Activated CD4-positive, alpha-beta memory T cell treated with anti-CD3 and anti-CD28 coated beads, Interleukin-2, amount 10 ng/mL, durations not matched to agents 7 days and 5 days (primary cell): ENCODE data around the gene NHLRC2. TPM values are rescaled to one million over a fixed set of nuclear protein-coding genes. Genes with fewer than 3 reads are reported as not detected.
A peak's percentile ranks its signal among the peaks of the same experiment; 100 is the strongest.

Experiments used
- CTCF ChIA-PET: fragments of 350-600 bp; sonication (Branson Sonifier 250); formaldehyde crosslinking; loops from one replicate; lab custom pipeline; 2021; ENCODE audit warnings: antibody characterized with exemption, inconsistent platforms; lab: Charles Lee
- POLR2A ChIA-PET: fragments of 350-600 bp; sonication (Branson Sonifier 250); formaldehyde crosslinking; loops from one replicate; lab custom pipeline; 2021; ENCODE audit warnings: antibody characterized with exemption; lab: Charles Lee
- DNase-seq: peaks from one replicate; pipeline ENCODE4 v3.0.0-alpha.2; 2020
- H3K27ac Mint-ChIP-seq: one replicate; pipeline ENCODE4 v1.8.0; 2021; ENCODE audit warnings: mild to moderate bottlenecking, mixed read lengths
- H3K27me3 Mint-ChIP-seq: one replicate; pipeline ENCODE4 v1.8.0; 2021; ENCODE audit warnings: mixed read lengths
- H3K36me3 Mint-ChIP-seq: one replicate; pipeline ENCODE4 v1.8.0; 2021; ENCODE audit warnings: low read depth, mixed read lengths
- H3K4me1 Mint-ChIP-seq: one replicate; pipeline ENCODE4 v1.8.0; 2021; ENCODE audit warnings: mixed read lengths
- H3K4me3 Mint-ChIP-seq: one replicate; pipeline ENCODE4 v1.8.0; 2021; ENCODE audit warnings: mild to moderate bottlenecking, mixed read lengths
- H3K9me3 Mint-ChIP-seq: one replicate; pipeline ENCODE4 v1.8.0; 2021; ENCODE audit warnings: mixed read lengths
- total RNA-seq, 2 experiments: library from RNA; stranded (reverse); gene quantifications; one replicate each; pipeline ENCODE4 v1.2.3, GENCODE V29; 2021

The NHLRC2 gene
- total RNA-seq, 2 experiments from 2014 or later, result 29.5 to 29.9 TPM

- Mint-ChIP-seq H3K4me1 (peaks cover 44% of the 10 kb centered on the region), H3K27me3 (no peaks in the 10 kb centered on the region), H3K4me3 (no peak overlapping the region)
Measured at GRCh38 chr10:113957013-113957412, 102.6 kb downstream of the NHLRC2 start.

GRCh38 chr10:113958631-113959382, 104.3 kb downstream of the NHLRC2 start:
- H3K4me3 Mint-ChIP-seq, result no peak overlapping the region
- DNase-seq, result no peak
- H3K27me3 Mint-ChIP-seq, result no peaks in the 10 kb centered on the region
- H3K9me3 Mint-ChIP-seq, result no peaks in the 10 kb centered on the region
- POLR2A ChIA-PET, result interaction anchor here (1.9 kb wide), 1 partner anchor 11 kb away, joined by 6 read pairs; no protein-coding TSS in a partner anchor
- CTCF ChIA-PET, result interaction anchor here (0.6 to 1.9 kb wide), 2 partner anchors 9 to 503 kb away, joined by 3 to 7 read pairs; no protein-coding TSS in a partner anchor
- H3K36me3 Mint-ChIP-seq, result no peaks in the 10 kb centered on the region
- no peak overlapping the region for H3K27ac Mint-ChIP-seq
- peaks cover 49% of the 10 kb centered on the region for H3K4me1 Mint-ChIP-seq

More at GRCh38 chr10:113957013-113957412, 102.6 kb downstream of the NHLRC2 start:
- no peak overlapping the region for H3K27ac Mint-ChIP-seq
- no peaks in the 10 kb centered on the region for H3K36me3 Mint-ChIP-seq
- CTCF ChIA-PET, result no interaction called here
- no peaks in the 10 kb centered on the region for H3K9me3 Mint-ChIP-seq
- POLR2A ChIA-PET, result no interaction called here
- no peak for DNase-seq

GRCh38 chr10:113959383-113959760, 104.9 kb downstream of the NHLRC2 start:
- DNase-seq, result no peak
- Mint-ChIP-seq H3K4me3 (no peak overlapping the region), H3K27me3 (peaks cover 2% of the 10 kb centered on the region), H3K9me3 (no peaks in the 10 kb centered on the region), H3K27ac (no peak overlapping the region), H3K36me3 (no peaks in the 10 kb centered on the region), H3K4me1 (peaks cover 48% of the 10 kb centered on the region)
- CTCF ChIA-PET, result interaction anchor here (0.6 to 1.9 kb wide), 2 partner anchors 9 to 502 kb away, joined by 3 to 7 read pairs; no protein-coding TSS in a partner anchor
- POLR2A ChIA-PET, result interaction anchor here (1.2 to 1.9 kb wide), 2 partner anchors 12 to 279 kb away, joined by 4 to 6 read pairs; no protein-coding TSS in a partner anchor

GRCh38 chr10:113960617-113961181, 106.2 kb downstream of the NHLRC2 start:
- H3K4me3 Mint-ChIP-seq, result peak overlapping the region; percentile 49
- H3K36me3 Mint-ChIP-seq, result no peaks in the 10 kb centered on the region
- H3K9me3 Mint-ChIP-seq, result no peaks in the 10 kb centered on the region
- peaks cover 48% of the 10 kb centered on the region for H3K4me1 Mint-ChIP-seq
- CTCF ChIA-PET, result interaction anchor here (1.9 kb wide), 1 partner anchor 11 kb away, joined by 7 read pairs; no protein-coding TSS in a partner anchor
- POLR2A ChIA-PET, result interaction anchor here (0.8 to 2.3 kb wide), 13 partner anchors 13 to 282 kb away, joined by 3 to 10 read pairs (median 5); partner anchors contain the start of genes ADRB1, CCDC186 and DCLRE1A
- DNase-seq, result peak; percentile 69
- H3K27ac Mint-ChIP-seq, result peak overlapping the region; percentile 90
- H3K27me3 Mint-ChIP-seq, result peaks cover 2% of the 10 kb centered on the region

- CTCF ChIA-PET, result interaction anchor here (0.8 to 1.3 kb wide), 4 partner anchors 10 to 282 kb away, joined by 3 to 5 read pairs (median 3); partner anchors contain the start of gene CASP7
- Mint-ChIP-seq H3K27me3 (peaks cover 2% of the 10 kb centered on the region), H3K27ac (peak overlapping the region; percentile 90), H3K4me1 (peaks cover 48% of the 10 kb centered on the region), H3K9me3 (no peaks in the 10 kb centered on the region), H3K4me3 (peak overlapping the region; percentile 49), H3K36me3 (no peaks in the 10 kb centered on the region)
- DNase-seq, result peak; percentile 77
- POLR2A ChIA-PET, result interaction anchor here (0.7 to 2.3 kb wide), 17 partner anchors 22 to 868 kb away, joined by 3 to 10 read pairs (median 3); partner anchors contain the start of genes ADRB1, CCDC186 and DCLRE1A
Measured at GRCh38 chr10:113961182-113962031, 106.9 kb downstream of the NHLRC2 start.

- Mint-ChIP-seq H3K27ac (no peak overlapping the region), H3K4me3 (no peak overlapping the region), H3K9me3 (peaks cover 8% of the 10 kb centered on the region), H3K27me3 (peaks cover 2% of the 10 kb centered on the region), H3K36me3 (no peaks in the 10 kb centered on the region), H3K4me1 (peaks cover 29% of the 10 kb centered on the region)
- POLR2A ChIA-PET, result no interaction called here
- CTCF ChIA-PET, result no interaction called here
- no peak for DNase-seq
Measured at GRCh38 chr10:113965077-113965476, 110.6 kb downstream of the NHLRC2 start.

- no peak overlapping the region for H3K4me3 Mint-ChIP-seq
- ChIA-PET CTCF (no interaction called here), POLR2A (no interaction called here)
- no peak for DNase-seq
- H3K27me3 Mint-ChIP-seq, result peaks cover 2% of the 10 kb centered on the region
- peaks cover 23% of the 10 kb centered on the region for H3K4me1 Mint-ChIP-seq
- H3K9me3 Mint-ChIP-seq, result peaks cover 8% of the 10 kb centered on the region
- H3K36me3 Mint-ChIP-seq, result no peaks in the 10 kb centered on the region
- no peak overlapping the region for H3K27ac Mint-ChIP-seq
Measured at GRCh38 chr10:113965683-113966082, 111.2 kb downstream of the NHLRC2 start.

Other genes starting within 250 kb of the NHLRC2 start
- not detected for gene NRAP, start 190.6 kb upstream of the NHLRC2 start, total RNA-seq
- gene CASP7, start 174.7 kb upstream of the NHLRC2 start, total RNA-seq, result 10 to 100 TPM; 39.0 to 39.3 TPM
- under 1 TPM in 1 of 2 experiments, not detected in 1; 0.08 TPM for gene PLEKHS1, start 103.0 kb upstream of the NHLRC2 start, total RNA-seq
- 10 to 100 TPM; 17.8 to 18.2 TPM for gene DCLRE1A, start 579 bp upstream of the NHLRC2 start, total RNA-seq
- gene ADRB1, start 189.2 kb downstream of the NHLRC2 start, total RNA-seq, result under 1 TPM; 0.20 TPM